Neuronal stem cell (in vitro differentiated cells): ENCODE measurements around the gene RAI14.

Source experiments
- DNase-seq: peaks from one replicate; pipeline ENCODE4 v3.0.0-alpha.2; 2013; ENCODE audit warnings: low spot score
- H2AFZ ChIP-seq: one replicate; pipeline ENCODE4 v1.6.1; 2013; ENCODE audit warnings: mild to moderate bottlenecking, low read length, inconsistent platforms
- H2AK5ac ChIP-seq: 2 replicates; pipeline ENCODE4 v1.6.1; 2013; ENCODE audit warnings: low read depth, mild to moderate bottlenecking, inconsistent platforms, low read length, moderate library complexity, mixed read lengths
- H2BK120ac ChIP-seq: 2 replicates; pipeline ENCODE4 v1.6.1; 2013; ENCODE audit warnings: low read depth, mild to moderate bottlenecking, inconsistent platforms, low read length, moderate library complexity, mixed read lengths
- H2BK12ac ChIP-seq: one replicate; pipeline ENCODE4 v1.6.1; 2013; ENCODE audit warnings: low read length, inconsistent platforms
- H2BK15ac ChIP-seq: 2 replicates; pipeline ENCODE4 v1.6.1; 2013; ENCODE audit warnings: mild to moderate bottlenecking, low read length, inconsistent platforms, mixed read lengths
- H2BK5ac ChIP-seq: one replicate; pipeline ENCODE4 v1.6.1; 2013; ENCODE audit warnings: inconsistent platforms, mild to moderate bottlenecking, low read length, moderate library complexity
- H3K14ac ChIP-seq: one replicate; pipeline ENCODE4 v1.6.1; 2013; ENCODE audit warnings: low read length, inconsistent platforms
- H3K18ac ChIP-seq: 2 replicates; pipeline ENCODE4 v1.6.1; 2013; ENCODE audit warnings: low read length, inconsistent platforms
- H3K23ac ChIP-seq: 2 replicates; pipeline ENCODE4 v1.6.1; 2013; ENCODE audit warnings: low read depth, mild to moderate bottlenecking, mixed read lengths, low read length, inconsistent platforms; ENCODE audit not compliant: poor library complexity
- H3K27ac ChIP-seq: replicated peaks from 3 replicates; pipeline ENCODE4 v1.5.1; 2013; ENCODE audit warnings: low read length, inconsistent platforms
- H3K27me3 ChIP-seq, 3 experiments: 2 replicates each; pipeline ENCODE4 v1.6.1; 2013; ENCODE audit warnings: low read length in 3 of 3, mild to moderate bottlenecking in 2 of 3, inconsistent platforms in 1 of 3, low read depth in 1 of 3, mixed read lengths in 1 of 3, moderate library complexity in 1 of 3; ENCODE audit not compliant: control insufficient read depth in 3 of 3, insufficient read depth in 3 of 3
- H3K36me3 ChIP-seq, 2 donors: replicated peaks in 1 of 2; 2 replicates each; pipeline ENCODE4 v1.6.1; 2013; ENCODE audit warnings: low read length in 2 of 2; ENCODE audit not compliant: control insufficient read depth in 2 of 2, insufficient read depth in 2 of 2
- H3K4ac ChIP-seq: 2 replicates; pipeline ENCODE4 v1.6.1; 2013; ENCODE audit warnings: inconsistent platforms, mild to moderate bottlenecking, low read length, moderate library complexity
- H3K4me1 ChIP-seq, 2 donors: 1 replicate in 1 of 2; 2 replicates in 1 of 2; pipeline ENCODE4 v1.6.1; 2013; ENCODE audit warnings: low read length in 2 of 2, low read depth in 1 of 2; ENCODE audit not compliant: control insufficient read depth in 2 of 2, insufficient read depth in 1 of 2
- H3K4me2 ChIP-seq: one replicate; pipeline ENCODE4 v1.6.1; 2013; ENCODE audit warnings: mild to moderate bottlenecking, low read length, inconsistent platforms; ENCODE audit not compliant: insufficient read depth, poor library complexity, severe bottlenecking
- H3K4me3 ChIP-seq, 2 donors: 2 replicates each; pipeline ENCODE4 v1.5.1; 2013; ENCODE audit warnings: low read length in 2 of 2, mild to moderate bottlenecking in 2 of 2, inconsistent platforms in 1 of 2, moderate library complexity in 1 of 2
- H3K79me1 ChIP-seq: one replicate; pipeline ENCODE4 v1.6.1; 2013; ENCODE audit warnings: low read depth, mild to moderate bottlenecking, inconsistent platforms, low read length, moderate library complexity
- H3K9ac ChIP-seq: one replicate; pipeline ENCODE4 v1.6.1; 2013; ENCODE audit warnings: mild to moderate bottlenecking, low read depth, low read length, inconsistent platforms; ENCODE audit not compliant: poor library complexity
- H3K9me3 ChIP-seq, 2 donors: replicated peaks in 1 of 2; 2 replicates each; pipeline versions ENCODE3 to v1.6.1; 2013; ENCODE audit warnings: low read length in 2 of 2, mild to moderate bottlenecking in 2 of 2, inconsistent platforms in 1 of 2, low read depth in 1 of 2, mixed read lengths in 1 of 2, moderate library complexity in 1 of 2; ENCODE audit not compliant: control insufficient read depth in 2 of 2, insufficient read depth in 1 of 2
- H4K8ac ChIP-seq: one replicate; pipeline ENCODE4 v1.6.1; 2013; ENCODE audit warnings: low read depth, mild to moderate bottlenecking, inconsistent platforms, low read length, moderate library complexity
- H4K91ac ChIP-seq: one replicate; pipeline ENCODE4 v1.6.1; 2013; ENCODE audit warnings: low read length, low read depth, mild to moderate bottlenecking, inconsistent platforms; ENCODE audit not compliant: poor library complexity
- WGBS, 2 donors: extraction: QIAGEN DNeasy Blood & Tissue Kit; methylation state at CpG; one replicate each; pipeline ENCODE4 v1.1.7; 2013; ENCODE audit warnings: missing lambda C conversion rate in 2 of 2, mixed read lengths in 1 of 2; ENCODE audit not compliant: insufficient read length in 2 of 2, insufficient replicate concordance in 1 of 2; ENCODE audit errors: extremely low coverage in 2 of 2; 5-methylcytosine and 5-hydroxymethylcytosine counted together

RAI14 gene

GRCh38 chr5:34620185-34620584 is 35.9 kb upstream of the RAI14 start:
- Histone ChIP-seq H2BK12ac (no peak overlapping the region), H3K4me3 (no peak overlapping the region), H3K4ac (no peak overlapping the region), H2BK5ac (no peak overlapping the region), H3K4me1 (peaks cover 3 to 4% of the 10 kb centered on the region in 2 donors), H3K79me1 (no peaks in the 10 kb centered on the region), H3K27ac (no peak overlapping the region), H3K9me3 (no peaks in the 10 kb centered on the region), H2BK120ac (no peak overlapping the region), H3K36me3 (no peaks in the 10 kb centered on the region), H2BK15ac (no peak overlapping the region), H3K27me3 (no peaks in the 10 kb centered on the region), H3K23ac (no peak overlapping the region), H2AK5ac (no peak overlapping the region), H3K9ac (no peak overlapping the region), H3K18ac (no peak overlapping the region), H4K8ac (no peak overlapping the region), H3K4me2 (no peak overlapping the region), H3K14ac (no peak overlapping the region), H4K91ac (no peak overlapping the region), H2AFZ (peak overlapping the region; percentile 82)
- no CpG with 5 or more reads among the region's 5 CpGs for WGBS, 2 donors
- no peak for DNase-seq

DNA sequence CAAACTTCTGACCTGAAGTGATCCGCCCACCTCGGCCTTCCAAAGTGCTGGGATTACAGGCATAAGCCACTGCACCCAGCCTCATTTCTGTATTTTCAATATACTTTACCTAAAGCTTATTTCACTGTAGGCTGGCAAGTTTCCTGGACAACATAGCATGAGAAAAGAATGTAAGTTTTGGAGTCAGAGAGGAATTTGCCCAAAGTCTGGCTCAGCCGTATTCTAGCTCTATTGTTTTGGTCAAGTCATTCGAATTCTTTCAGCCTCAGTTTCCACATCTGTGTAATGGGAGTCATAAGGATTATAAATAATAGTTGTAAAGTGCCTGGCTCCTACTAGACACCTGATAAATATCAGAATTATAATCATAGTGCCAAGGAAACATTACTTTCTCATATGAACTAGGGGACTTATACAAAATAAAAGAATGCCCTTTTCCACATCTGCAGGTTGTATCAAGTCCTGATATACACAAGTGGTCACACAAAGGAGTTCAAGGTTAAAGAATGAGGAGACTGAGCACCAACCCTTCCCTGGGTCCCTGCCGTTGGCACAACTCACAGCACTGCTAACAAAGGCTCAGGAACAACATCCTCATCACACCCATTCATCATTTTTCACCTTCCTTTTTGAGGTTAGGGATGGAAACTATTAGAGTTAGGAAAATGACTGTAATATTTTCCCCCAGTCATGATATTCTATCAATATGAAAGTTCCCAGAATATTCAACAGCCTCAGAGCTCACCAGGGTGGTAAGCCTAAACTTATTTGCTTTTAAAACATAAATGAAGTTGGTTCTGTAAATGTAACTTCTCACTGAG is 34.6 kb upstream of the RAI14 start:
- H3K4ac ChIP-seq, result no peak overlapping the region
- no peak overlapping the region for H3K27ac ChIP-seq
- no peaks in the 10 kb centered on the region for H3K9me3 ChIP-seq
- no peak overlapping the region for H4K91ac ChIP-seq
- H2AFZ ChIP-seq, result peak overlapping the region; percentile 17
- DNase-seq, result no peak
- no peak overlapping the region for H2AK5ac ChIP-seq
- no peak overlapping the region for H3K9ac ChIP-seq
- H3K4me3 ChIP-seq, result no peak overlapping the region
- H3K79me1 ChIP-seq, result no peaks in the 10 kb centered on the region
- no peak overlapping the region for H2BK12ac ChIP-seq
- WGBS, 2 donors, result no CpG with 5 or more reads among the region's 5 CpGs
- H2BK120ac ChIP-seq, result no peak overlapping the region
- peaks cover 0 to 4% of the 10 kb centered on the region in 2 donors for H3K4me1 ChIP-seq
- no peak overlapping the region for H2BK15ac ChIP-seq
- no peaks in the 10 kb centered on the region for H3K36me3 ChIP-seq
- no peak overlapping the region for H3K14ac ChIP-seq
- no peaks in the 10 kb centered on the region for H3K27me3 ChIP-seq
- H3K23ac ChIP-seq, result no peak overlapping the region
- no peak overlapping the region for H4K8ac ChIP-seq
- no peak overlapping the region for H3K4me2 ChIP-seq
- H3K18ac ChIP-seq, result no peak overlapping the region
- H2BK5ac ChIP-seq, result no peak overlapping the region

DNA sequence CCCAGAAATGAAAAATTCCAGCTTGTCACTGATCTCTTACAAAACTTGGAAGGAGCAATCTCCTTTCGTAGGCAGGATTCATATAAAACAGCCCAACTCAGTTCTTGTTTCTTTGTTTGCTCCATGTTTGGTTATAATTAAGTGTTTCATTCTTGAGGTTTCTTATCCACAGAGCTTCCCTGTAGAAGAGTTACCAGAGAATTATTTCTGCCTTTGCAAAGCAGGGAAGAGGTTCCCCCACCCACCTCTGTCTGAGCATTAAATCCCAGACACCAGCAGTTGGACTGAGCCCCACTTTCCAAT is 34.1 kb upstream of the RAI14 start:
- Histone ChIP-seq H3K27ac (no peak overlapping the region), H2BK120ac (no peak overlapping the region), H3K18ac (no peak overlapping the region), H2BK12ac (no peak overlapping the region), H3K4me1 (peaks cover 0 to 4% of the 10 kb centered on the region in 2 donors), H3K36me3 (no peaks in the 10 kb centered on the region), H3K9me3 (no peaks in the 10 kb centered on the region), H3K14ac (no peak overlapping the region), H3K4ac (no peak overlapping the region), H2AFZ (peak overlapping the region; percentile 17), H3K23ac (no peak overlapping the region), H3K4me2 (no peak overlapping the region), H3K27me3 (no peaks in the 10 kb centered on the region), H2BK5ac (no peak overlapping the region), H3K9ac (no peak overlapping the region), H2BK15ac (no peak overlapping the region), H3K79me1 (no peaks in the 10 kb centered on the region), H4K91ac (no peak overlapping the region), H2AK5ac (no peak overlapping the region), H4K8ac (no peak overlapping the region), H3K4me3 (no peak overlapping the region)
- WGBS, 2 donors, result no CpG with 5 or more reads among the region's 1 CpG
- DNase-seq, result no peak

GRCh38 chr5:34624691-34625090 is 31.4 kb upstream of the RAI14 start:
- Histone ChIP-seq H4K91ac (no peak overlapping the region), H3K18ac (no peak overlapping the region), H4K8ac (no peak overlapping the region), H2BK12ac (no peak overlapping the region), H2BK120ac (no peak overlapping the region), H3K9me3 (no peaks in the 10 kb centered on the region), H2BK15ac (no peak overlapping the region), H2AFZ (no peak overlapping the region), H2AK5ac (no peak overlapping the region), H3K23ac (no peak overlapping the region), H3K4me3 (no peak overlapping the region), H3K4me2 (no peak overlapping the region), H3K27me3 (no peaks in the 10 kb centered on the region), H3K27ac (no peak overlapping the region), H3K79me1 (no peaks in the 10 kb centered on the region), H3K4me1 (peaks cover 0 to 17% of the 10 kb centered on the region in 2 donors), H3K14ac (no peak overlapping the region), H2BK5ac (no peak overlapping the region), H3K4ac (no peak overlapping the region), H3K36me3 (no peaks in the 10 kb centered on the region), H3K9ac (no peak overlapping the region)
- DNase-seq, result no peak
- no CpG with 5 or more reads among the region's 3 CpGs for WGBS, 2 donors
